Liver (tissue), 3 donors: ENCODE measurements around the gene SELL.

ENCODE experiments used
- CTCF ChIP-seq: fragments of 150-350 bp; IDR thresholded peaks from 2 replicates; pipeline ENCODE4 v1.5.1; 2017; ENCODE audit warnings: improper control_type of control experiment, low read depth, low read length; ENCODE audit not compliant: missing input control
- GABPA ChIP-seq, 2 donors: IDR thresholded peaks in 1 of 2; conservative IDR thresholded peaks in 1 of 2; 2 replicates each; pipeline ENCODE4 v1.6.1; 2016; ENCODE audit warnings: antibody characterized with exemption in 2 of 2, mild to moderate bottlenecking in 1 of 2, moderate library complexity in 1 of 2
- JUND ChIP-seq, 2 donors: IDR thresholded peaks; 2 replicates each; pipeline ENCODE4 v1.6.1; 2016; ENCODE audit warnings: antibody characterized with exemption in 2 of 2
- MAX ChIP-seq: IDR thresholded peaks from 2 replicates; pipeline ENCODE4 v1.6.1; 2016; ENCODE audit warnings: antibody characterized with exemption
- RAD21 ChIP-seq, 2 donors: IDR thresholded peaks; 2 replicates each; pipeline ENCODE4 v1.6.1; 2016; ENCODE audit warnings: antibody characterized with exemption in 2 of 2, mild to moderate bottlenecking in 2 of 2
- REST ChIP-seq: IDR thresholded peaks from 2 replicates; pipeline ENCODE4 v1.6.1; 2016; ENCODE audit warnings: antibody characterized with exemption, mild to moderate bottlenecking
- RXRA ChIP-seq, 2 donors: IDR thresholded peaks; 2 replicates each; pipeline ENCODE4 v1.6.1; 2017 to 2018; ENCODE audit warnings: antibody characterized with exemption in 2 of 2, mild to moderate bottlenecking in 1 of 2
- SP1 ChIP-seq: IDR thresholded peaks from 2 replicates; pipeline ENCODE4 v1.6.1; 2018; ENCODE audit warnings: antibody characterized with exemption, mild to moderate bottlenecking
- TAF1 ChIP-seq: conservative IDR thresholded peaks from 2 replicates; pipeline ENCODE4 v1.6.1; 2016; ENCODE audit warnings: antibody characterized with exemption, mild to moderate bottlenecking
- donor health status: healthy.
- donor health status: healthy.

GRCh38 chr1:169683661-169684060 lies 27.8 kb downstream of the SELL start:
- no peak for TF ChIP-seq CTCF
- no peak for TF ChIP-seq RAD21 (IDR thresholded peaks at IDR 0.05)
- no peak for TF ChIP-seq RXRA (IDR thresholded peaks at IDR 0.05)
- TF ChIP-seq GABPA (IDR thresholded peaks at IDR 0.05 in 1 of 2, conservative IDR thresholded peaks at IDR 0.05 in 1 of 2) = no peak
- no peak for TF ChIP-seq JUND (IDR thresholded peaks at IDR 0.05)
- no peak for TF ChIP-seq REST
- TF ChIP-seq SP1 = no peak
- no peak for TF ChIP-seq TAF1
- no peak for TF ChIP-seq MAX
